Activated CD8-positive, alpha-beta T cell treated with anti-CD3 and anti-CD28 coated beads, Interleukin-2, amount 10 ng/mL, durations not matched to agents 7 days and 5 days (primary cell): ENCODE measurements around the gene TMEM127. TPM values are rescaled to one million over a fixed set of nuclear protein-coding genes. Genes with fewer than 3 reads are reported as not detected.
"Not testable (repeated sequence)": the region's sequence is repeated elsewhere in the genome, so short reads cannot be mapped to it uniquely, and the experiment has no call there.

Experiments
- ATAC-seq: fragments of 150-1000 bp; cut with Tn5 transposase; one replicate; pipeline ENCODE4 v1.10.0; 2021; ENCODE audit warnings: moderate library complexity
- CTCF ChIA-PET: fragments of 350-600 bp; sonication (Branson Sonifier 250); formaldehyde crosslinking; loops from one replicate; lab custom pipeline; 2021; ENCODE audit warnings: antibody characterized with exemption; lab: Charles Lee
- POLR2A ChIA-PET: fragments of 350-600 bp; sonication (Branson Sonifier 250); formaldehyde crosslinking; loops from one replicate; lab custom pipeline; 2021; ENCODE audit warnings: antibody characterized with exemption; lab: Charles Lee
- DNase-seq: peaks from one replicate; pipeline ENCODE4 v3.0.0-alpha.2; 2020
- H3K27ac Mint-ChIP-seq: one replicate; pipeline ENCODE4 v1.8.0; 2021; ENCODE audit warnings: mild to moderate bottlenecking, mixed read lengths
- H3K27me3 Mint-ChIP-seq: one replicate; pipeline ENCODE4 v1.8.0; 2021; ENCODE audit warnings: low read depth, mixed read lengths
- H3K36me3 Mint-ChIP-seq: one replicate; pipeline ENCODE4 v1.8.0; 2021; ENCODE audit warnings: low read depth, mixed read lengths
- H3K4me1 Mint-ChIP-seq: one replicate; pipeline ENCODE4 v1.8.0; 2021; ENCODE audit warnings: low read depth, mixed read lengths
- H3K4me3 Mint-ChIP-seq: one replicate; pipeline ENCODE4 v1.8.0; 2021; ENCODE audit warnings: mild to moderate bottlenecking, mixed read lengths
- H3K9me3 Mint-ChIP-seq: one replicate; pipeline ENCODE4 v1.8.0; 2022; ENCODE audit warnings: mixed read lengths; ENCODE audit not compliant: insufficient read depth
- total RNA-seq, 2 experiments: library from RNA; stranded (reverse); gene quantifications; one replicate each; pipeline ENCODE4 v1.2.3, GENCODE V29; 2021

TMEM127 gene
- total RNA-seq, 2 experiments from 2014 or later = 31.8 to 34.2 TPM

DNA sequence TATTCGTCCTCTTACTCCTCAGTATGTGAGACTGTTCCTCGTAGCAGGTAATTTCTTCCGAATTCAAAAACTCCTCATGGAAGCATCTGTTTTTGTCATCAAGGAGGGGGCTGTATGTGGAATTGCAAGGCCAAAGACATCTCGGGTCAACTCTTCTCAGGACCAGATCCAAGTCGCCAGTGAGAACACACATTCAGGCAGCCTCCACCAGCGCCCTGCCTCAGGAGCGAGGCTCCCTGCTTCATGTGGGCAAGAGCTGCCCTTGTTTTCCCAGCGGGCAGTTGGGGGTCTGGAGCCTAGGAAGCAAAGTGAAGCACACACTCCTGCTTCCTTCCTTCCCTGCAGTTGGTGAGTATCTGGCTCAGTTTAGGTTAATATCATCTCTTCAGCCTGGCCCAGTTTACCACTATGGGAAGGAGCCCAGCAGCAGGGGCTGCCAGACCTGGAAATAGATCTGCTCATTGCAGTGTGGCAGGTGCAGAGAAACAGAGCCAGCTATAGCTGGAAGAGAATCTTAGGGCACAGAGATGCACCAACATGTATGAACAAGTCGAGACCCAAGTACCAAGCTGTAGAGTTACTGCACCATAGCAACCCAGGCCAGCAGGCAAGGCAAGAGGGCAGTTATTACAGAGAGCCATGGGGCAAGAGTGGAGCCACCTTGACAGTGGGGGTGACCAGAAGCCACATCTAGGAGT lies 25.3 kb downstream of the TMEM127 start:
- ATAC-seq (no peak), DNase-seq (no peak)
- no peaks in the 10 kb centered on the region for H3K9me3 Mint-ChIP-seq
- H3K4me1 Mint-ChIP-seq = peaks cover 41% of the 10 kb centered on the region
- ChIA-PET POLR2A (interaction anchor here (0.6 to 2.2 kb wide), 3 partner anchors 15 to 327 kb away, joined by 3 to 12 read pairs (median 4); partner anchors contain the start of gene STARD7), CTCF (interaction anchor here (0.8 to 2.0 kb wide), 6 partner anchors 19 to 248 kb away, joined by 3 to 9 read pairs (median 4); partner anchors contain the start of gene ASTL)
- H3K27ac Mint-ChIP-seq = peak overlapping the region; percentile 96
- H3K27me3 Mint-ChIP-seq = no peaks in the 10 kb centered on the region
- peaks cover 10% of the 10 kb centered on the region for H3K36me3 Mint-ChIP-seq
- no peak overlapping the region for H3K4me3 Mint-ChIP-seq

DNA sequence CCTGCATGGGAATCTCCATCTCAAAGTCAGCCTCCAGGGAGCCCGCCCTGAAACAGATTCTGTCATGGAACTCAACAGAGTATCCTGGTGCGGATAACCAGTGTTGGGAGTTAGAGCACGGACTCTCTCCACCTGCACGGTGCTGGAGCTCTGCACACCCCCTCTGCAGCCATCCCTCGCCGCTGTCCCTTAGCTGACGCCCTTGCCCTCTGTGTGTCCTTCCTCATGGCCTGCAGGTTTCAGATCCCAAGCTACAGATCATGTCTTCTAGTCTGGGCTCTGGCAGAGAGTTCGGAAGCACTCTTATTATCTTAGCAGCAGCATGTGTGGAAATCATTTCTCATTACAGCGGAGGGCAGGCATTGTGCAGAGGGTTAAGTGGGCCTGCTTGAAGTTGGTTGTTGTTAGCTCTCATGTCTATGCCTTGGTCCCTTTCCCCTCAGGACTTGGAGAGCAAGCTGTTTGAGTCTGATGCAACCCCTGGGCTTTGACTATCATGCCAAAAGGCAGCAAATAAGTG lies 26.0 kb downstream of the TMEM127 start:
- Mint-ChIP-seq H3K4me3 (no peak overlapping the region), H3K4me1 (peaks cover 36% of the 10 kb centered on the region), H3K27me3 (no peaks in the 10 kb centered on the region), H3K9me3 (no peaks in the 10 kb centered on the region), H3K36me3 (peaks cover 6% of the 10 kb centered on the region), H3K27ac (peak overlapping the region; percentile 27)
- DNase-seq (no peak), ATAC-seq (no peak)
- POLR2A ChIA-PET = interaction anchor here (2.2 kb wide), 1 partner anchor 31 kb away, joined by 12 read pairs; the partner anchor contains the start of gene STARD7
- CTCF ChIA-PET = interaction anchor here (0.8 to 1.6 kb wide), 4 partner anchors 21 to 103 kb away, joined by 3 to 6 read pairs (median 4); no protein-coding TSS in a partner anchor

DNA sequence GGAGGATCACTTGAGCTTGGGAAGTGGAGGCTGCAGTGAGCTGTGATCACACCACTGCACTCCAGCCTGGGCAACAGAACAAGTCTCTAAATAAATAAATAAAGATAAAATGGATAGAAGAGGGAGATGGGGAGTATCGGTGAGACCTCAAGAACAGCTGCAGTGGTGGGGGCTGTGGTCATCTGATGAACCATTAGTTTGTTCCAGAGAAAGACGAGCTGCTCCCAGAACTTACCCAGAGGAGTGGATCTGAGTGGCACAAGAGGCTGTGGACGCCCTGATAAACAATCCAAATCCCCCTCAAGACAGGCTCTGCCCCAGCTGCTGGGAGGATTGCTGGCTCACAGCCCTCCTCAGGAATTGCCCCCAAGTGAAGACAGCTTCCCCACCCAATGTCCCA lies 26.7 kb downstream of the TMEM127 start:
- Mint-ChIP-seq H3K27me3 (no peaks in the 10 kb centered on the region), H3K4me3 (no peak overlapping the region), H3K9me3 (no peaks in the 10 kb centered on the region), H3K4me1 (peaks cover 32% of the 10 kb centered on the region), H3K27ac (no peak overlapping the region), H3K36me3 (peaks cover 4% of the 10 kb centered on the region)
- ChIA-PET CTCF (interaction anchor here (0.9 to 1.6 kb wide), 3 partner anchors 28 to 102 kb away, joined by 3 to 6 read pairs (median 5); no protein-coding TSS in a partner anchor), POLR2A (interaction anchor here (2.2 kb wide), 1 partner anchor 30 kb away, joined by 12 read pairs; the partner anchor contains the start of gene STARD7)
- DNase-seq (no peak), ATAC-seq (no peak)

DNA sequence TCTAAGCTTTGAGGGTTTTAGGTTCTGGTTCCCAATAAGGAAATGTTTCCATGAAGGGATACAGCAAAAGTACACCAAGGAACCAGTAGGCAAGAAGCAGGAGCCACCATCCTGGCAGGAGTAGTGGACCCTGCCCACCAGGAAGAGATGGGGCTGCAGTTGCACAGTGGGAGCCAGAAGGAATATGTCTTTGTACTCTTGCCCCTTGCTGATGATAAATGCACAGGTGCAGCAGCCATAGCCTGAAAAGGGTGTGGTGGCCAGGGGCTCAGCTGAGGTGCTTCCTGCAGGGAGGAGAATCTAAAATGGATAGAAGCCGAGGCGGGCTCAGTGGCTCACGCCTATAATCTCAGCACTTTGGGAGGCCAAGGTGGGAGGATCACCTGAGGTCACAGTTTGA lies 27.5 kb downstream of the TMEM127 start:
- DNase-seq (no peak), ATAC-seq (no peak)
- CTCF ChIA-PET = no interaction called here
- Mint-ChIP-seq H3K27me3 (no peaks in the 10 kb centered on the region), H3K27ac (no peak overlapping the region), H3K9me3 (no peaks in the 10 kb centered on the region), H3K4me1 (peaks cover 32% of the 10 kb centered on the region), H3K4me3 (no peak overlapping the region), H3K36me3 (peaks cover 4% of the 10 kb centered on the region)
- POLR2A ChIA-PET = interaction anchor here (2.2 kb wide), 1 partner anchor 30 kb away, joined by 12 read pairs; the partner anchor contains the start of gene STARD7

DNA sequence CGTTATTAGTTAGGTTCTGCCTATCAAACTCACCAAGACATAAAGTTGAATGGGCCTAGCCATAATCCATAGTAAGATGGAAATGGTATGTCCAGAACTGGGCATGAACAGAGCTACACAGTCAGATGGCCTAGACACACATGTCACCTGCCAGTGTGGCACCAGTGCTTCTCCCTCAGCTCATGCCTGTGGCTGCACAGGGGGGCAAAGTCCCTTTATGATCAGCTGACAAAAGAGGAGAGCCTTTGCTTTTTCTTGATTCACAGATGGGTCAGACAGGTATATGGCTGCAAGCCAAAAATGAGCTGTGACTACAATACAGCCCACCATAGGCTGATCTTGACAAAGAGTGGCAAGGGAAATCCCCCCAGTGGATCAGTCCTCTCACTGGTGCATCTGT lies 28.9 kb downstream of the TMEM127 start:
- ChIA-PET POLR2A (interaction anchor here (0.9 kb wide), 1 partner anchor 28 kb away, joined by 5 read pairs; the partner anchor contains the start of gene STARD7), CTCF (no interaction called here)
- H3K27ac Mint-ChIP-seq = no peak overlapping the region

DNA sequence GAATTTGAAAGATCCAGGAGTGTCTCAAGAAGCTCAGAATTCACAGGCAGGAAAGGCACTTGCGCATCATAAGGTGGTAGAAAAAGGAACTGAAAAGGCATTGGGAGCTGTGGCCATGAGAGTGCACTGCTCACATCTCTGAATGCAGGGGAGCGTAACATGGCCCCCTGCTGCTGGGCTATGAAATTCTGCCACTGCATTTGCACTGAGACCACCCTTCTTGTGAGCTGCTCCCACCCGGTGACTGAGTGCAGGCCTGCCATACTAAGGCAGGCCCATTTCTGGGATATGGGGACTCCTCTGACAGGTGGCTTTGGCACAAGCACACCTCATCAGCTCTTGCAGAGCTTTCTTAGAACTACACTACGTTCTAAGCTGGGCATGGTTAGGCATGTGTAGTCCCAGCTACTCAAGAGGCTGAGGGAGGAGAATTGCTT lies 31.9 kb downstream of the TMEM127 start:
- no peak overlapping the region for H3K27ac Mint-ChIP-seq
- H3K36me3 Mint-ChIP-seq = no peaks in the 10 kb centered on the region
- no peaks in the 10 kb centered on the region for H3K27me3 Mint-ChIP-seq
- ChIA-PET POLR2A (interaction anchor here (1.1 to 1.2 kb wide), 2 partner anchors 8 to 21 kb away, joined by 3 to 4 read pairs; no protein-coding TSS in a partner anchor), CTCF (interaction anchor here (1.5 to 2.0 kb wide), 3 partner anchors 12 to 60 kb away, joined by 4 to 5 read pairs (median 5); no protein-coding TSS in a partner anchor)
- H3K9me3 Mint-ChIP-seq = no peaks in the 10 kb centered on the region
- H3K4me3 Mint-ChIP-seq = no peak overlapping the region
- H3K4me1 Mint-ChIP-seq = no peaks in the 10 kb centered on the region
- no peak for DNase-seq
- ATAC-seq = no peak

More for the DNA sequence above, 28.9 kb downstream of the TMEM127 start:
- Mint-ChIP-seq H3K9me3 (no peaks in the 10 kb centered on the region), H3K27me3 (no peaks in the 10 kb centered on the region), H3K4me1 (peaks cover 18% of the 10 kb centered on the region), H3K4me3 (no peak overlapping the region), H3K36me3 (no peaks in the 10 kb centered on the region)
- ATAC-seq (no peak), DNase-seq (no peak)

DNA sequence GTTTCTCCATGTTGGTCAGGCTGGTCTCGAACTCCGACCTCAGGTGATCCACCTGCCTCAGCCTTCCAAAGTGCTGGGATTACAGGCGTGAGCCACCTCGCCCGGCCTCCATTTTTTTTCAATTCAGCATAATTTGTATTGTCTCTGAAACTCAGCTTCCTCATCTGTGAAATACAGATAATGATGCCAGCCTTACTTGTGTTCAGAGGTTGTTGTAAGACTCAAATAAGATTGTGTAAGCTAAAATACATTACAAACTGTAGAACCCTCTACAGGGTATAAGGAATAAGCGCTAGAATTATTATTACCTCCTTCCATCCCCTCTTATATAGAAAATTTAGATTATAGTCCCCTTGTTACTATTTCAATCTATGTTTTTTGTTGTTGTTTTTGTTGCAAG lies 32.4 kb downstream of the TMEM127 start:
- H3K27ac Mint-ChIP-seq = no peak overlapping the region
- H3K9me3 Mint-ChIP-seq = no peaks in the 10 kb centered on the region
- H3K4me3 Mint-ChIP-seq = no peak overlapping the region
- no peaks in the 10 kb centered on the region for H3K36me3 Mint-ChIP-seq
- DNase-seq = no peak
- POLR2A ChIA-PET = interaction anchor here (1.1 to 1.2 kb wide), 2 partner anchors 9 to 21 kb away, joined by 3 to 4 read pairs; no protein-coding TSS in a partner anchor
- no peaks in the 10 kb centered on the region for H3K27me3 Mint-ChIP-seq
- no peaks in the 10 kb centered on the region for H3K4me1 Mint-ChIP-seq
- no peak for ATAC-seq
- CTCF ChIA-PET = interaction anchor here (0.8 to 2.0 kb wide), 4 partner anchors 13 to 59 kb away, joined by 4 to 5 read pairs (median 4); no protein-coding TSS in a partner anchor

DNA sequence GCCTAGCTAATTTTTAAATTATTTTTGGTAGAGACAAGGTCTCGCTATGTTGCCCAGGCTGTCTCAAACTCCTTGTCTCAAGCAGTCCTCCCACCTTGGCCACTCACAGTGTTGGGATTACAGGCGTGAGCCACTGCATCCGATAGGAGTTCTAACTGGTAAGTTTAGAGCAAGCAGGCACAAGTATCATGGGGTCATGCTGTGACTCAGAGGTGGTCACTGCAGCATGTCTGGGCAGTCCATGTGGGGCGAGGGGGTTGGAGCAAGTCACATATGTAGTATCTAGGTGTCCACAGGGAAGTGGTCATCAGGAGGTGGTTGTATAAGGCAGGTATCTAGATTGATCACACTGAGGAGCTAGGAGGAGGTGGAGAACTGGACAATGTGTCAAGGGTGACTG lies 34.5 kb downstream of the TMEM127 start:
- Mint-ChIP-seq H3K36me3 (no peaks in the 10 kb centered on the region), H3K4me1 (no peaks in the 10 kb centered on the region), H3K27ac (no peak overlapping the region), H3K27me3 (no peaks in the 10 kb centered on the region), H3K9me3 (no peaks in the 10 kb centered on the region), H3K4me3 (no peak overlapping the region)
- POLR2A ChIA-PET = interaction anchor here (2.1 kb wide), 1 partner anchor 10 kb away, joined by 8 read pairs; no protein-coding TSS in a partner anchor
- ATAC-seq (no peak), DNase-seq (no peak)
- CTCF ChIA-PET = interaction anchor here (0.9 kb wide), 1 partner anchor 57 kb away, joined by 3 read pairs; no protein-coding TSS in a partner anchor

DNA sequence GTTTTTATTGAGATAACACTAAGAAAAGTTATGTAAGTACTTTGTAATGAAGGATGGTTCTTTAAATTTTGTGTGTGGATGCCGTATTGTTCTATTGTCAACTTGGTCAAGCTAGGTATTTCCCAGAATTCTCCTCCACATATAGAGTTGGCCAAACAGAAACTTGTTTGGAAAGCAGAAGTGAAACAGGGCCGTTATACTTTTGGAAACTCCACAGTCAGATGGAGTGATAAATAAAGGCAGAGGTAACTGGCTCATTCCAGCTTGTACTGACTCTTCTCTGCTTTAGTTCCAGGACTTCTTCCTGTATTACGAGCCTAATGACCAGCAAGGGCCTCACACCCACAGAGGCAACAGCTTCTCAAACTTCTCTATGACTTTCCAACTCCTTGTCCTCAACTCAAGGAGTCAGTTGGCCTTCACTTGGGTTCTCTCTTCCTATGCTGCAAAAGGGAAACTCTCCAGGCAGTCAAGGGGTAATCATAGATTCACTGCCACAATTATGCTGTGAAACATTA lies 40.7 kb downstream of the TMEM127 start:
- ChIA-PET POLR2A (interaction anchor here (0.7 kb wide), 1 partner anchor 17 kb away, joined by 3 read pairs; no protein-coding TSS in a partner anchor), CTCF (interaction anchor here (1.2 kb wide), 1 partner anchor 16 kb away, joined by 3 read pairs; the partner anchor contains the start of gene STARD7)
- H3K9me3 Mint-ChIP-seq = no peaks in the 10 kb centered on the region
- no peaks in the 10 kb centered on the region for H3K36me3 Mint-ChIP-seq
- no peaks in the 10 kb centered on the region for H3K27me3 Mint-ChIP-seq
- H3K4me3 Mint-ChIP-seq = no peak overlapping the region
- peaks cover 4% of the 10 kb centered on the region for H3K4me1 Mint-ChIP-seq
- DNase-seq (no peak), ATAC-seq (no peak)
- no peak overlapping the region for H3K27ac Mint-ChIP-seq

DNA sequence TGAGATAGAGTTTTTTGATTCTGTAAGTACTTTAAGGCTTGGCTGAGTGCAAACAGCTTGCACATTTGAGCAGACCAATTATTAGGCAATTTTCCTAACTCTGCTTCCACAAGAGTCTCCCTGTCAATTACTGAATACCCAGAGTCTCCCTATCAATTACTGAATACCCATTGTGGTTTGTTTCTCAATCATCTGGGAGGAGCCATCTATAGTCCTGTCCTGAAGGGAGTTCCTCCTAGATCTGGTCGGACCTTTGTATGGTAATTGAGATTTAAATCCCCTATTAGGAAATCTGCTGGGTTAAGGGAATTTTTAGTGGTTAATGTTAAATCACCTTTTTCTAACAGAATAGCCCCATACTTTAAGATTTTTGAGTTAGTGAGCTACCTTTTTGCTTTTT lies 44.7 kb downstream of the TMEM127 start:
- CTCF ChIA-PET, H3K4me3 Mint-ChIP-seq, POLR2A ChIA-PET: not testable (repeated sequence)

DNA sequence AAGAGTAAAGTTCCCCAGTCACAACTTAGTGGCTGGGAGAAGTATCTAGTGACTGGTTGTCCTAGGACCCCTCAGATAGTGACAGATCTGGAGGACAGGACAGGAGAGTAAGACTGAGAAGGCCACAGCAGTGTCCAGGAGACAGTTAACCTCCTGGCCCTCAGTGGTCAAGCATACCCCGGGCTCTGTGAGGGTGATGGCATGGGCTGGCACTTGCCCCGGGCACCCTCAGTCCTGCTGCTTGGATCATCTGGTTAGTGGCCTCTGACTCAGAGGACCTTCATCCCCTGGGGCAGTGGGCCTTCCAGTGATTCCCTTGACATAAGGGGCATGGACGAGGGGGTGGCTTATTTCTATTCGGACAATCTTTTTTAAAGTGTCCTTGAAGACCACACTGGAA lies 45.8 kb downstream of the TMEM127 start:
- H3K36me3 Mint-ChIP-seq, DNase-seq, H3K9me3 Mint-ChIP-seq, CTCF ChIA-PET, POLR2A ChIA-PET, H3K4me3 Mint-ChIP-seq, ATAC-seq, H3K27me3 Mint-ChIP-seq, H3K4me1 Mint-ChIP-seq, H3K27ac Mint-ChIP-seq: not testable (repeated sequence)

More for the DNA sequence above, 44.7 kb downstream of the TMEM127 start:
- not testable (repeated sequence) for H3K27me3 Mint-ChIP-seq, H3K4me1 Mint-ChIP-seq, H3K9me3 Mint-ChIP-seq, H3K36me3 Mint-ChIP-seq, ATAC-seq, DNase-seq, H3K27ac Mint-ChIP-seq
